Panc1 (cell line): Measurements from ENCODE around the gene GDE1. TPM values are rescaled to one million over a fixed set of nuclear protein-coding genes. Genes with fewer than 3 reads are reported as not detected.

Experiments
- ATAC-seq: fragments of 200-7000 bp; cut with Tn5 transposase; 2 replicates; pipeline ENCODE4 v1.9.1; 2020; ENCODE audit warnings: mild to moderate bottlenecking, moderate library complexity
- BruUV-seq: library from RNA; stranded (reverse); fragments of 400-500 nt; replicated peaks from 2 replicates; lab custom pipeline; 2021; lab: Mats Ljungman, UMichigan
- CTCF ChIA-PET: fragments of 300-600 bp; sonication (Branson Sonifier 250); formaldehyde crosslinking; loops from one replicate; lab custom pipeline; 2022; ENCODE audit warnings: antibody characterized with exemption; lab: Charles Lee
- POLR2A ChIA-PET: fragments of 300-600 bp; sonication (Branson Sonifier 250); formaldehyde crosslinking; loops from one replicate; lab custom pipeline; 2022; ENCODE audit warnings: antibody characterized with exemption; lab: Charles Lee
- DNase-seq: peaks from one replicate; pipeline ENCODE4 v3.0.0-alpha.2; 2010; ENCODE audit warnings: low read depth, low spot score
- H3K27ac ChIP-seq: 2 replicates; pipeline ENCODE4 v1.5.1; 2011; ENCODE audit warnings: mild to moderate bottlenecking, low read length, inconsistent platforms
- H3K27me3 ChIP-seq: fragments of 200-500 bp; sonication (Bioruptor generic); 2 replicates; pipeline ENCODE4 v1.6.0; 2014; ENCODE audit warnings: low read length, inconsistent platforms; ENCODE audit not compliant: control insufficient read depth, insufficient read depth
- H3K36me3 ChIP-seq: fragments of 200-500 bp; sonication (Bioruptor generic); 2 replicates; pipeline ENCODE4 v1.5.1; 2014; ENCODE audit warnings: inconsistent platforms, mild to moderate bottlenecking, low read length, moderate library complexity; ENCODE audit not compliant: control insufficient read depth, insufficient read depth
- H3K4me1 ChIP-seq: 2 replicates; pipeline ENCODE4 v1.5.1; 2011; ENCODE audit warnings: inconsistent platforms, mild to moderate bottlenecking, low read length, moderate library complexity; ENCODE audit not compliant: control insufficient read depth, insufficient read depth
- H3K4me3 ChIP-seq, 2 experiments: 2 replicates each; pipeline ENCODE4 v1.5.1; 2011 to 2012; ENCODE audit warnings: low read depth in 2 of 2, low read length in 2 of 2, mild to moderate bottlenecking in 2 of 2, inconsistent platforms in 1 of 2, moderate library complexity in 1 of 2
- H3K9me3 ChIP-seq: fragments of 200-500 bp; sonication (Bioruptor generic); 2 replicates; pipeline ENCODE4 v1.5.1; 2014; ENCODE audit warnings: low read depth, mild to moderate bottlenecking, inconsistent platforms, low read length, moderate library complexity; ENCODE audit not compliant: control insufficient read depth, insufficient read depth
- POLR2AphosphoS5 ChIP-seq: IDR thresholded peaks from 2 replicates; pipeline ENCODE4 v1.6.1; 2012; ENCODE audit warnings: mild to moderate bottlenecking, low read depth, low read length, moderate library complexity
- SIN3A ChIP-seq: IDR thresholded peaks from 2 replicates; pipeline ENCODE4 v1.6.1; 2012; ENCODE audit warnings: low read depth, mild to moderate bottlenecking, low read length, moderate library complexity, borderline replicate concordance; ENCODE audit not compliant: insufficient read depth
- TCF7L2 ChIP-seq: IDR thresholded peaks from 2 replicates; pipeline ENCODE4 v1.6.1; 2011; ENCODE audit warnings: mild to moderate bottlenecking, low read depth, low read length, inconsistent platforms
- in situ Hi-C: cut with HindIII; loops from 2 replicates; pipeline ENCODE4 v1.10.0; 2016; ENCODE audit warnings: low sequenced_read_pairs, low pct_unique_long_range_greater_than_20kb
- intact Hi-C: fragments of 100-400 bp; cut with micrococcal nuclease; formaldehyde crosslinking; loops from one replicate; pipeline ENCODE4 v1.10.0; 2022; ENCODE audit not compliant: unreplicated experiment
- total RNA-seq: library from RNA; stranded (reverse); gene quantifications from one replicate; pipeline ENCODE4 v1.2.1, GENCODE V29; 2021; ENCODE audit not compliant: unreplicated experiment
- TF ChIP-seq, protein P1 (sequence below): fragments of 450-650 bp; IDR thresholded peaks from 2 replicates; pipeline ENCODE4 v1.5.1; 2017; ENCODE audit warnings: mild to moderate bottlenecking
- TF ChIP-seq, protein P2 (sequence below), 2 experiments: IDR thresholded peaks; 2 replicates each; pipeline ENCODE4 v1.6.1; 2011 to 2012; ENCODE audit warnings: low read depth in 2 of 2, control low read depth in 1 of 2, low read length in 1 of 2, mild to moderate bottlenecking in 1 of 2, moderate library complexity in 1 of 2; ENCODE audit not compliant: insufficient read depth in 1 of 2

GDE1 gene
- total RNA-seq, 1 experiment from 2014 or later: 135 TPM

DNA sequence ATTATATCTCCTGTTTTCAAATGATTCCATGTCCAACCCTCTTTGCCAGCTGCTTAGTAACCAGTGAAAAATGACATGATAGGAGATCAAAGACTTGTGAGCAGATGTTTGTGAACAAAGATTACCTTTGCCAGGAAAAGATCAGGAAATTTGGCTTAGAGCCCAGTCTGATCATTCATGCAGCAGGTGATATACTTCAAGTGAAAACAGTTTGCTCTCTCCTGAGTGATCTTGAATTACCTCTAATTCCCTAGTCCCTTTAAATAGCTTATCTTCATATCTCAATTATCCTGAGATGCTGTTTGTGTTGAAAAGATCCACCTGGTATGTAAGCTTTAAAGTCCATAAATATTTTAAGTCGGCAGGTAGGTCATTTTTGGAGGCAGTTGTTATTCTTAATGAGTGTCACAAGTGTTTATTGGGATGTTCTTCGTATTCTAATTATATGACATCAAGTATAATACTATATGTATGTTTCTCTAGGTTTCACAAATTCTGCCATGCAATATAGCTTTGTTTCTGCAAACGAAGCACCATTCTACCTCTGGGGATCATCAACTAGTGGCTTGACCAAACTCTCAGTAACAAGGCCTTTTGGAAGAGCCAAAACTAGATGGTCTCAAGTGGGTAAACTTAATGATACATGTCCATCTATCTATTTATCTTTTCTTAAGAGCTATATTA, 20.4 kb upstream of the GDE1 start:
- in situ Hi-C loops: loop anchor here (25.0 kb wide), 1 partner anchor 130 kb away; the partner anchor contains the start of gene TMC5
- CTCF ChIA-PET: no interaction called here
- ATAC-seq: no peak
- intact Hi-C loops: no loop called here
- Histone ChIP-seq H3K9me3 (no peaks in the 10 kb centered on the region), H3K27me3 (no peaks in the 10 kb centered on the region), H3K36me3 (peaks cover 39% of the 10 kb centered on the region), H3K4me3 (no peak overlapping the region), H3K27ac (no peak overlapping the region), H3K4me1 (no peaks in the 10 kb centered on the region)
- DNase-seq: no peak
- no peak for TF ChIP-seq TCF7L2
- TF ChIP-seq, protein P1, sequence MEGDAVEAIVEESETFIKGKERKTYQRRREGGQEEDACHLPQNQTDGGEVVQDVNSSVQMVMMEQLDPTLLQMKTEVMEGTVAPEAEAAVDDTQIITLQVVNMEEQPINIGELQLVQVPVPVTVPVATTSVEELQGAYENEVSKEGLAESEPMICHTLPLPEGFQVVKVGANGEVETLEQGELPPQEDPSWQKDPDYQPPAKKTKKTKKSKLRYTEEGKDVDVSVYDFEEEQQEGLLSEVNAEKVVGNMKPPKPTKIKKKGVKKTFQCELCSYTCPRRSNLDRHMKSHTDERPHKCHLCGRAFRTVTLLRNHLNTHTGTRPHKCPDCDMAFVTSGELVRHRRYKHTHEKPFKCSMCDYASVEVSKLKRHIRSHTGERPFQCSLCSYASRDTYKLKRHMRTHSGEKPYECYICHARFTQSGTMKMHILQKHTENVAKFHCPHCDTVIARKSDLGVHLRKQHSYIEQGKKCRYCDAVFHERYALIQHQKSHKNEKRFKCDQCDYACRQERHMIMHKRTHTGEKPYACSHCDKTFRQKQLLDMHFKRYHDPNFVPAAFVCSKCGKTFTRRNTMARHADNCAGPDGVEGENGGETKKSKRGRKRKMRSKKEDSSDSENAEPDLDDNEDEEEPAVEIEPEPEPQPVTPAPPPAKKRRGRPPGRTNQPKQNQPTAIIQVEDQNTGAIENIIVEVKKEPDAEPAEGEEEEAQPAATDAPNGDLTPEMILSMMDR: no peak
- no peak for TF ChIP-seq POLR2AphosphoS5
- TF ChIP-seq, protein P2, sequence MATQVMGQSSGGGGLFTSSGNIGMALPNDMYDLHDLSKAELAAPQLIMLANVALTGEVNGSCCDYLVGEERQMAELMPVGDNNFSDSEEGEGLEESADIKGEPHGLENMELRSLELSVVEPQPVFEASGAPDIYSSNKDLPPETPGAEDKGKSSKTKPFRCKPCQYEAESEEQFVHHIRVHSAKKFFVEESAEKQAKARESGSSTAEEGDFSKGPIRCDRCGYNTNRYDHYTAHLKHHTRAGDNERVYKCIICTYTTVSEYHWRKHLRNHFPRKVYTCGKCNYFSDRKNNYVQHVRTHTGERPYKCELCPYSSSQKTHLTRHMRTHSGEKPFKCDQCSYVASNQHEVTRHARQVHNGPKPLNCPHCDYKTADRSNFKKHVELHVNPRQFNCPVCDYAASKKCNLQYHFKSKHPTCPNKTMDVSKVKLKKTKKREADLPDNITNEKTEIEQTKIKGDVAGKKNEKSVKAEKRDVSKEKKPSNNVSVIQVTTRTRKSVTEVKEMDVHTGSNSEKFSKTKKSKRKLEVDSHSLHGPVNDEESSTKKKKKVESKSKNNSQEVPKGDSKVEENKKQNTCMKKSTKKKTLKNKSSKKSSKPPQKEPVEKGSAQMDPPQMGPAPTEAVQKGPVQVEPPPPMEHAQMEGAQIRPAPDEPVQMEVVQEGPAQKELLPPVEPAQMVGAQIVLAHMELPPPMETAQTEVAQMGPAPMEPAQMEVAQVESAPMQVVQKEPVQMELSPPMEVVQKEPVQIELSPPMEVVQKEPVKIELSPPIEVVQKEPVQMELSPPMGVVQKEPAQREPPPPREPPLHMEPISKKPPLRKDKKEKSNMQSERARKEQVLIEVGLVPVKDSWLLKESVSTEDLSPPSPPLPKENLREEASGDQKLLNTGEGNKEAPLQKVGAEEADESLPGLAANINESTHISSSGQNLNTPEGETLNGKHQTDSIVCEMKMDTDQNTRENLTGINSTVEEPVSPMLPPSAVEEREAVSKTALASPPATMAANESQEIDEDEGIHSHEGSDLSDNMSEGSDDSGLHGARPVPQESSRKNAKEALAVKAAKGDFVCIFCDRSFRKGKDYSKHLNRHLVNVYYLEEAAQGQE (IDR thresholded peaks at IDR 0.05; ENCODE audit: insufficient read depth in 1 of 2, low read depth in 2 of 2, low read length in 1 of 2): no peak
- TF ChIP-seq SIN3A: no peak
- POLR2A ChIA-PET: no interaction called here
- no TSS peak for BruUV-seq

DNA sequence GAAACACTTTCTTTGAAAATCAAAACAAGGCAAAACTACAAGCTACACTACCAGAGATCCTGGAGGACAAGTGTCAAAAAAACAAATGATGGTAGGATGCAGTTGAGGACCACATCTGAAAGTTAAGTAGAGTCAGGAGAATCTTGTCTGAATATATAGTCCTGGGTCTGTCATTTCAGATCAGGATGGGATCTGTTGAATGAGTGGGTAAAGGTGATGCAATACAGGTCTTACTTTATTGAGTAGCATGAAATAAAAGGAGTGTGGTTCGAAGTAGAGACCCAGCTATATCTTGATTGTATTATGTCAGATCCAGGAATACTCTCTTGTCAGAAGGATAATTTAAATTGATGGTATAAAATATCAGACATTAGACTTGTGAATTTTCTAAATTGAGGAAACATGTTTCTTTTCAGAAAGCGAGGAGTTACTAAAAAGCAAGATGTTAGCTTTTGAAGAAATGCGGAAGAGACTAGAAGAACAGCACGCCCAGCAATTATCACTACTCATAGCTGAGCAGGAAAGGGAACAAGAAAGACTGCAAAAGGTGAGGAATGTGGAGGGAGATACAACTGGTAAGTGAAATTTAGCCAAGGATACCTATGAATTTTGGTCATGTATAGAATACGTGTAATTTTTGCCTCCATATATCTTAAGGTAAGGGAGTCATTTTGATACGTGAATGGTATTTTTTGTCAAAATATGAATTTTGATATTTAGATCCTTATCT, 18.5 kb upstream of the GDE1 start:
- Histone ChIP-seq H3K27ac (no peak overlapping the region), H3K9me3 (no peaks in the 10 kb centered on the region), H3K36me3 (peaks cover 46% of the 10 kb centered on the region), H3K27me3 (no peaks in the 10 kb centered on the region), H3K4me3 (no peak overlapping the region), H3K4me1 (no peaks in the 10 kb centered on the region)
- CTCF ChIA-PET: interaction anchor here (0.6 kb wide), 1 partner anchor 10 kb away, joined by 4 read pairs; no protein-coding TSS in a partner anchor
- ATAC-seq: no peak
- TF ChIP-seq, protein P2 (IDR thresholded peaks at IDR 0.05; ENCODE audit: insufficient read depth in 1 of 2, low read depth in 2 of 2, low read length in 1 of 2): no peak
- TF ChIP-seq TCF7L2 (no peak), POLR2AphosphoS5 (no peak), SIN3A (no peak)
- TF ChIP-seq, protein P1: no peak
- POLR2A ChIA-PET: no interaction called here
- BruUV-seq: no TSS peak
- DNase-seq: no peak
- intact Hi-C loops (no loop called here), in situ Hi-C loops (loop anchor here (25.0 kb wide), 1 partner anchor 128 kb away; the partner anchor contains the start of gene TMC5)
